Measurements from ENCODE around the gene RALGAPA2.

RALGAPA2 gene

DNA sequence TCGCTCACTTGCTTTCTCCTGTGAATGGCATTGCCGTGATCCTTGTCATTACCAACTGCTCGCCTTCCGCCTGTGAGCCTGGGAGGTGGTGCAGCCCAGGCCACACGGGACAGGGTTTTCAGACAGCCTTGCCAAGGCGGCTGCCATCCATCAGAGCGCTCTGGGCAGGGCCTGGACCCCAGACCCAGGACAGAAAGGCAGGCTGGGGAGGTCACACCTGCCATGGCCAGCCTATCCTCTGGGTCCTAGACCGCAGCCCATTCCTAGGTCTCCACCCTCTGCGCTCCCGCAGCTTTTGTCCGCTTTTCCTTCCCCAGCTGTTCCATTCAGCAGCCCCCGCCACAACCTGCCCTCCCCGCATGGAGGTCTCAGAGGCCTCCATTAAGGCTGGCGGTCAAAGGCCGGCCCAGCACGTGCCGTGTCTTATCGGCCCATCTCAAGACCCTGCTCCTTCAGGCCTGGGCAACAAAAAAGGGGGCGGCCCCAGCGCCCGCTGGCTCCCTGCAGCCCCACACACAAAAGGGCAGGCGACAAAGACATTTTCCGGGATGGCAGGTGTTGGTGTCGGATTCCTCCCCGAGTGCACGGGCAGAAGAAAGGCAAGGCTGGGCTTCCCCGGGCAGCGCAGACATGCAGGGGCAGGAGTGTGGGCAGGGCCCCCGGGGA lies 316.4 kb downstream of the RALGAPA2 start:
- no peak for DNase-seq

DNA sequence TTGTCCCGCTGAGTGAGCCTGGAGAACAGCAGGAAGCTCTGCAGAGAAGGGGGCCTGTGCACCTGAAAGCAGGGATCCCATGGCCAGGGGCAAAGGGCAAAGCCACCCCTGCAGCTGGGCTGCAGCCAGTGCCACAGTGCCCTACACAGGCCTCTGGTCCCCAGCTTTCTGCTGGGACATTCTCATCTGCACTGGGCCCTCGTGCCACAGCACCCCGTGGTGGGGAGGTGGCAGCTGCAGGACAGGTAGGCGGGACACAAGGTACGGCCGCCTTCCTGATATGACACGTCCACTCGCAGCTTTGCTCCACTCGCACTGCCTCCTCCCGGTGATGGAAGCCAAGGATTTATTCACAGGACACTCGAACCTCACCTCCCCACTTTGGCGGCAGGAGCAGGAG lies 317.4 kb downstream of the RALGAPA2 start:
- no peak for DNase-seq

DNA sequence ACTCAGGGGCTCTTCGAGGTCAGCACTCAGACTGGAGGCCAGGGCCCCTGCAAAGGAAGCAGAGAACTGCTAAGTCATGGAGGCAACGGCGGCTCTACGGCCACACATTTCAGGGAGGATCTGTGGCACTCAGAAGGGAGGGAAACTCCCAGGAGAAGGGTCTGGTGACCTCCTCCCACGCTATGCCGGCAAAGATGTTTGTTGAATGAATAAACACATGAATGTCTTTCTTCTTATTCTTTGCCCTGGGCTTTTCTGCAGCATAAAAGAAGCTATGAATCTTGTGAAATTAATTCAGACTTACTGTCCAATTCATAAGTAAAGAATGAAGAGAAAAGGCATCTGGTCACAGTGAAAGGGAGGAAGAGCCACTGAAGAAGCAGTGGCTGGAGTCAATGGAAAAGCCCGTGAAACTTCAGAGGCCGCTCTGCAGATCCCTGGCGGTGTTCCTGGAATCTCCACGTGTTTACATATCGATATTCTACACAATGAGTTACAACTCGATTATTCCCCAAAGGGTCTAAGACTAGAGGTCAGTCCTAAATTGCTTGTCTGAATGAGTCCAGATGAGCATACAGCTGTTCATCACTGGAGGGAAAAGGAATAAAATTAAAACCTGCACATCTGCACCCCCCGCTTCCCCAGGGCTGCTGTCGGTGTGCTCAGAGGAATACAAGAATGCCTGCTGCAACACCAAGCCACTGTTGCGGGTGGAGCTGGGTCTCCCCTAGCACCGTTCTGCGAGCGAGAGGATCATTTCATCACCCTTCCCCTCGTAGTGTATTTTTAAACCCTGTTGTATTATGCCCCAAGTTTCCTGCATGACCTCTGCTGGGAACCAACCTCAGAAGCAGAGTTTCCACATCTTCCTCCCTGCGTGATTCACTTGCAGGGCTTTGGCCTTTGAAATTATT lies 319.0 kb downstream of the RALGAPA2 start:
- no peak for DNase-seq

DNA sequence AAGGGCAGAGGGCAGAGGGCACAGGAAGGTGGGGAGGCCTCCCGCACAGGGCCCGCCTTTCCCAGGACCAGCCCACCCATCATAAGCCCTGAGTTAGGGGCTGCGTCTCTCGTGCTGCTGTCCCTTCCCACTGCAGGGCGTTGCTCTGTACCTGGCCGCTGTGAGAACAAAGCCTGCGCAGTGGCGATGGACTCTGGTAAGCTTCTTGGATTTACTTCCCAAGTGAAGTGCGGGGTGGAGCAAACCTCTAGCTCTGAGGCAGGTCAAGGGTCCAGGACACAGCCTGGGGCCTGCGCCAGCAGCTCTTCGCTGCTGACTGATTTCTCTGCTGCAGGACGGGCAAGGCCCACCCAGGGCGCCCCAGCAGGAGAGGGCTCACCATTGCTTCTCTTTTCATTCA lies 320.7 kb downstream of the RALGAPA2 start:
- DNase-seq: no peak

DNA sequence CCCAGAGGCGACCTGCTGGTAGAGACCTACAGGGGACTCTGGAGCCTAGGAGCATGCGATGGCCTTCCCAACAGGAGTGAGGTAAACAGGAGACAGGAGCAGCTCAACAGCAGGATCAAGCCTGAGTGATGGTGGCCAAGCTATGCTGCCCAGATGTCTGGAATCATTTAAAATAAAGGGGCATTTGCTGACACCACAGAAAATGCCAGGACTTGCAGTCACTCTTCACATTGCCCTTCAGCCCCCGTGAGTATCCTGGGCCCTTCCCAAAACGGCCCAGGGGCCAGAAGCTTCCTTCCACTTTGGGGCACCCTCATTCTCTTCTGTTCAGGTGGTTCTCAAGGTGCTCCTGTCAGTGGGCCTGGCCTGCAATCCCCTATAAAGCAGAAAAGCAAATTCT lies 321.3 kb downstream of the RALGAPA2 start:
- no peak for DNase-seq

DNA sequence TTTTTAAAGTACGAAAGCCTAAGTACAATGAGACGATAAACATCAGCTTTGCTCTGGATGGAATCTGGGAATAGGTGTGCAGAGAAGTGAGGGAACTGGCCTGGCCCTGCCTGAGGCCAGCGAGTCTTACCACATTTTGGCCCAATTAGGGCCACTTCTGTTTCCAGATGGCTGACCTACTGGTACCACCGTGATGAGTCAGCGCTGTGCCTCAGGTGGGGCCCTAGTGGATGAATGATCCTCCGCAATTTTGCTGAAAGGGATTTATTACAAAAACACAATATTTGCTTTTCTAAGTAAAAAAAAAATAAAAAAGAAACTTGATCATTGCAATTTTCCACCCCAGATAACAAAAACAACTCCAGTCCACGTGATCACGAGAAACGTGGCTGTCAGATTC lies 322.1 kb downstream of the RALGAPA2 start:
- no peak for DNase-seq

DNA sequence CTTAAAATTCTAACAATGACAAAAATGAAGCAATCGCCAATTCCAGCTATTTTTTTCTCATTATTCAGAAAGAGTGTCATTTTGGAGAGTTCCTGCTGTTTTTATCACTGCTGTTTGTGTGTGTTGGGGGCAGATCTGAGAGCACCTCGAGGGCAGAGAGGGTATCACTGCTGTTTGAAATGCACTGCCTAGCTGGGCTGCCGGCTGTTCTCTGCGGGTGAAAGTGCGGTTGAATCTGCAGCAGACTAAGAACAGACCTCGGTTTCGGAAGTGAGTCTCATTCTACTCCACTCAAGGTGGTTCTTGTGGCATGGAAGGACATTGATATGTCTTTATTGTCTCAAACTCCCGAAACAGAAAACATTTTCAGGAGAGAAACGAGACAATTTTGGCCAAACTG lies 326.3 kb downstream of the RALGAPA2 start:
- no peak for DNase-seq

DNA sequence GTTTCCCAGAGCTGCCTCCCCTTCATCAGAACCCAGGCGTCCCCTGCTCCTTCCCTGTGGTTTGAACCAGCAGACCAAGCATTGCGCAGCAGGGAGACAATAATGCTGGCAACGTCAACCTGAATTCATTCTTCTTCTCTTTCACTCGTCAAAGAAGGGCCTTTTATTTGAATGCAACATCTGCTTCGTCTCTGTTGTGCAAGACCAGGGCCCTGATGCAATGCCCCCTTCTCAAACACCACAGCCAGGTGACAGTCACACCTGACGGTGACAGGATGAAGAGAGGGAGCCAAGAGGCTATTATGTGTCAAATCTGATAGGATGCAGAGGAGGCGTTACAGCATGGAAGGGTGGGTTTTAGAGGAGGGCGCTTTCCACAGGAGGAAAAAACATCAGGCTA lies 336.6 kb downstream of the RALGAPA2 start:
- no peak for DNase-seq

DNA sequence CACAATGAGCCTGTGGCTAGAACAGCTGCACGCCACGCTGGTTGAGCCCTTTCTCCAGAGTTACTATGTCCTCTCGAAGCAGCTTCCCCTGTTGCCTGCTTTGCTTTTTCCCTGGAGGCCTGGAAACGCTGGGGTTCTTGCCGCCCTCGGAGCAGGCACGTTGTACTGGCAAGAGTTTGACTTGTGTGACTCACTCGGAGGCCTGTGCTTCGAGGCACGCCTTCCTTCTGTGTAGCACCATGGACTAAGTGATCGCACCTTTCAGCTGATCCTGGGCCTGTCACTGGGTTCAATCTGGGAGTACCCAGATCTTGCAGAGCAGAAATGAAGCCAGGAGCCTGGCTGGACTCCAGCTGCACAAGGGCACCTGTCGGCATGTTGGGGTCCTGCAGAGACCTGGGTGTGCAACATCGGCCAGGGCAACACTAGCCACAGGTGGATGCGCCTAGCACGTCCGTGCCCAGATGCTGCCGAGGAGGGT lies 339.3 kb downstream of the RALGAPA2 start:
- no peak for DNase-seq

DNA sequence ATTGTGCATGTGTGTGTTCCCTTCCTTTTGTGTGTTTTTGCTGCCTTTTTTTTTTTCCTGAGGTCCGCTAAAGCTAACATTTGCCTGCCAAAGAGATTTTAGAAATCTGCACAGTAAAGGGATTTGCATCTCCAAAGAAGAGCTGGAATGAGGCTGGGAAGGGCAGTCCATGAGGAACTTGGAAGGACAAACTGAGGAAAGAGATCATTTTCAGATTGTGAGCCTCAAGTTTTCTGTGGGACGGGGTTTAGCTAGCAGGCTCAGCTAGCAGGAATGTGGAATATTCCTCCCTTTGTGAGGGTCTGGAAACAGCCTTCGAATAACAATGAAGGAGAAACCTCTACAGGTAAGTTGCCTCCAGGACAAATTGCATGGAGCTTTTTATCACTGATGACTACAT lies 340.8 kb downstream of the RALGAPA2 start:
- no peak for DNase-seq

DNA sequence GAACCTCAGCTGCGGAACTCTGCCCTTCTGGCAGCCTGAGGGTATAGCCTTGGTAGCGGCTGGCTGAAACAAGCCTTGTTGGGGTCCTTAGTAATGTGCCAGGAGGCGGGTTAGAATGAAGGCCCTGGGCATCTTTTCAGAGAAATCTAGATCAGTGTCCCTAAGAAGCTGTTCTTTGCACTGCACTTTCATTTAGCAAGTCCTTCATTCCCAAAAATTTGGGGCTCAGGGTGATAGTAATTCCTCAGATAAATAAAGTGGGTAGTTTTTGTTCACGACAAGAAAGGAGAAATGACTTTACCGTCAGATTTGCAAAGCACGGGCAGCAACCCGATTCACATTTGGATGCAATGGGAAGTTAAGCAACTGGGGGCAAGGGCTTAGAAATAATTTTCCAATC lies 341.4 kb downstream of the RALGAPA2 start:
- no peak for DNase-seq

DNA sequence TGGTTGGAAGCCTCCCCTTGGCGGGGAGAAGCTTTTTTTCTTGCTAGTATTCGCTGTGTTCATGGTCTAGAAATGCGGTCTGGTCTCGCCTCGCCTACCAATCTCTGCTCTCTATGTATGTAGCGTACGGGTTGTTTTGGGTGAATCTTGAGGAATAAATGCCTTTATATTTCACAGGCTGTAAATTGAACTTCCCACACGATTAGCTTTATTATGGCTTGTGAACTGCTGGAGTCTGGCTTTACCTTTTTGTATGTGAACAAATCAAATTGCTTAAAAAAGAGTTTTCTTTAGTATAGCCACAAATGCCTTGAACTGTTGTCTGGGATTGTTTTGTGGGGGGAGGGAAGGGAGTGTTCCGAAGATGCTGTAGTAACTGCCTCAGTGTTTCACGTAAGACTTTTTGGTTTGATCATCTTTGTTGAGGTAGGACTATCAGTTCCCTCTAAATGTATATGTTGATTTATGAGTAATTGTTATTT lies 342.3 kb downstream of the RALGAPA2 start:
- no peak for DNase-seq

DNA sequence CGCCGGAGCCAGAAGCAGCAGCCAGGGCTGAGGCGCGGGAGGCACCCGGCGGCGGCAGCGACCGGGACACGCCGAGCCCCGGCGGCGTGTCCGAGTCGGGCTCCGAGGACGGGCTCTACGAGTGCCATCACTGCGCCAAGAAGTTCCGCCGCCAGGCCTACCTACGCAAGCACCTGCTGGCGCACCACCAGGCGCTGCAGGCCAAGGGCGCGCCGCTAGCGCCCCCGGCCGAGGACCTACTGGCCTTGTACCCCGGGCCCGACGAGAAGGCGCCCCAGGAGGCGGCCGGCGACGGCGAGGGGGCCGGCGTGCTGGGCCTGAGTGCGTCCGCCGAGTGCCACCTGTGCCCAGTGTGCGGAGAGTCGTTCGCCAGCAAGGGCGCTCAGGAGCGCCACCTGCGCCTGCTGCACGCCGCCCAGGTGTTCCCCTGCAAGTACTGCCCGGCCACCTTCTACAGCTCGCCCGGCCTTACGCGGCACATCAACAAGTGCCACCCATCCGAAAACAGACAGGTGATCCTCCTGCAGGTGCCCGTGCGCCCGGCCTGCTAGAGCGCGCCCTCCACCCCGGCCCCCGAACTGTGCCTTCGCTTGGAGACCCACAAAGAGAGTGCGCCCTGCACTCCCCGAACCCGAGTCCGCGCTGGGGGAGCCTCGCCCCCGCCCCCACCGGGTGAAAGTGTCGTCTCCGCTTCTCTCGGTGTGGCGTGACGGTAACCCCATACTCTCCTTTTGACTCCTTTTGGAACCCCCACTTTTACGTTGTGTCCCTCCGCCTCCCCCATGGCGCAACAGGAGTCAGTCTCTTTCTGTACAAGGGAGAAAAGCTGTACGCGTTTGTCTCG lies 343.0 kb downstream of the RALGAPA2 start:
- DNase-seq: no peak

DNA sequence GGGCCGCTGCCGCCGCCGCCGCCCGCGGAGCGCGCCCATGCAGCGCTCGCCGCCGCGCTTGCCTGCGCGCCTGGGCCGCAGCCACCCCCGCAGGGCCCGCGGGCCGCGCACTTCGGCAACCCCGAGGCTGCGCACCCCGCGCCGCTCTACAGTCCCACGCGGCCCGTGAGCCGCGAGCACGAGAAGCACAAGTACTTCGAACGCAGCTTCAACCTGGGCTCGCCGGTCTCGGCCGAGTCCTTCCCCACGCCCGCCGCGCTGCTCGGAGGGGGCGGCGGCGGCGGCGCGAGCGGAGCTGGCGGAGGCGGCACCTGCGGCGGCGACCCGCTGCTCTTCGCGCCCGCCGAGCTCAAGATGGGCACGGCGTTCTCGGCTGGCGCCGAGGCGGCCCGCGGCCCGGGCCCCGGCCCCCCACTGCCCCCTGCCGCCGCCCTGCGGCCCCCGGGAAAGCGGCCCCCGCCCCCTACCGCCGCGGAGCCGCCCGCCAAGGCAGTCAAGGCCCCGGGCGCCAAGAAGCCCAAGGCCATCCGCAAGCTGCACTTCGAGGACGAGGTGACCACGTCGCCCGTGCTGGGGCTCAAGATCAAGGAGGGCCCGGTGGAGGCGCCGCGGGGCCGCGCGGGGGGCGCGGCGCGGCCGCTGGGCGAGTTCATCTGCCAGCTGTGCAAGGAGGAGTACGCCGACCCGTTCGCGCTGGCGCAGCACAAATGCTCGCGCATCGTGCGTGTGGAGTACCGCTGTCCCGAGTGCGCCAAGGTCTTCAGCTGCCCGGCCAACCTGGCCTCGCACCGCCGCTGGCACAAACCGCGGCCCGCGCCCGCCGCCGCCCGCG lies 343.8 kb downstream of the RALGAPA2 start:
- DNase-seq: no peak

DNA sequence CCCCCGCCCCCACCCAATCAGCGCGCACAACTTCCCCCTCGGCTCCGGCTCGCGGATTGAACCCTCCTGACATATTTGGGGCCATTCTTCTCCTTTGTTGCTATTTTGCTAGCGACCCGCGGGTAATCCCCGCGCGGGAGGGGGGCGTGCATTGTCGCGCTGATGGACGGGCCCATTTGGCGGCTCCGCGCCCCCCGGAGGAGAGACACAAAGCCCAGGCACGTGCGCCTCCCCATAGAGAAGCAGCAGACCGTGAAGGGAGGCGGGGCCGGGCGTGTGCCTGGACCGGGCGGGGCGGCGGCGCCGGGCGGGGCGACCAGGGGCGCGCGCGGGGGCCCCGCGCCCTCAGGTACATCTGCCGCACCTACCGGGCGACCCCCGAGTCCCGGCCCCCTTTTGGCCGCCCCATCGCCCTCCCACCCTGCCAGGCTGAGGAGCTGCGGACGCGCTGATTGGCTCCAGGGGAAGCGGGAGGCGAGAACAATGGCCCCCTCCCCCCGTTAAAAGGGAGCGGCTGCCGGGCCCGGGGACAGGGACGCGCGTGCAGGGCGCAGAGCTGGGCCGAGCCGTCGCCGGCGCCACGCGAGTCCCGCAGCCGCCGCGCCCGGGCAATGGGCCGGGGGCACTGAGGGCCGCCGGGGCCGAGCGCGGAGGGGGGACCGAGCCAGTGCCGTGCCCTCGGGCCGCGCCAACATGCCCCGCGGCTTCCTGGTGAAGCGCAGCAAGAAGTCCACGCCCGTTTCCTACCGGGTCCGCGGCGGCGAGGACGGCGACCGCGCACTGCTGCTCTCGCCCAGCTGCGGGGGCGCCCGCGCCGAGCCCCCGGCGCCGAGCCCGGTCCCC lies 344.6 kb downstream of the RALGAPA2 start, which contains the start of gene INSM1:
Gene INSM1 (plus strand): TSS at position 530 of the 843 bp plus-strand sequence. CDS start 164 bp downstream, at position 694.
- no peak for DNase-seq

DNA sequence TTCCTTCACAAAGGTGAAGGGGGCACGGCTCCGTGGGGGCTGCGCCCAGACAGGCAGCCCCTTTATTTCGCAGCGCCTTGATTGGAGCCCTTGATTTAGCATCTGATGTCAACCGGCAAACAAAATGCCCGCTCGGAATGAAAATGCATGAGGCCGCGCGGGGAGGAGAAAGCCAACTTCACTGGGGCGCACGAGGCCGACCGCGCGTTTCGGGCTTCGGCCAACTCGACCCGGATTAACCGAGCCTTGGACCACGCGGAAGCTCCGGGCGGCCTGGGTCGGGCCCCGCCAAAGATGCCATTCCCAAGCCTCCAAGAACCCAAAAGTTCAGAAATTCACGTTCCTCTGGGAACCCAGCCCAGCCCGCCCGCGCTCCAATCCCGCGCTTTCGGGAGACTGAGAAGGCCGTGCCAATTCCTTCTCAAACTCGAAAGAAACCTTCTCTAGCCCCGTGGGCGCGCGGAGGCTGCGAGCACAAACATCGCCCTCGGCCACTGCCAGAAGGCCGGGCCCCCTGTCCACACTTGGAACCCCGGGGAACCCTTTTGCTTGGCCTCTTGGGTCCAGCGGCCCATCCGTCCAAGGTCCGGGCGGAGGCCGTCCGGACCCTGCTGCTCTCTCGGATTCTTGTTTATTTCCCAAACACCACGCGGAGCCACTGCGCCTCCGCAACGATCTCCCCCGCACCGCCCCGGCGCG lies 345.4 kb downstream of the RALGAPA2 start:
- DNase-seq: no peak

DNA sequence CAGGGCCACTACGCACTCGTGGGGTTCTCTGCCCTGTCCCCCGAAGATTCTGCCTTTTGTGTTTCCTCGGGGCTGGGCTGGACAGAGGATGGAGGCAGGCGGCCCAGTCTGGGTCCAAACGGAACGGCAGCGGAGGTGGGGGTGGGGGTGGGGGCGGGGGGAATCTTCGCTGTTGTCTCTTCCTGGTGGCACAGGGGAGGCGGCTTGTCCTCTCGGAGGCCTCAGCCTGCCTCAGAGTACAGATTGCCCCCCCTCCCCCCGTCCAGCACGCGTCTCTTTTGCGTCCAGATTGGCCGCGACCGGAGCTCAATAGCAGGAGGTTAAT lies 345.9 kb downstream of the RALGAPA2 start:
- no peak for DNase-seq

DNA sequence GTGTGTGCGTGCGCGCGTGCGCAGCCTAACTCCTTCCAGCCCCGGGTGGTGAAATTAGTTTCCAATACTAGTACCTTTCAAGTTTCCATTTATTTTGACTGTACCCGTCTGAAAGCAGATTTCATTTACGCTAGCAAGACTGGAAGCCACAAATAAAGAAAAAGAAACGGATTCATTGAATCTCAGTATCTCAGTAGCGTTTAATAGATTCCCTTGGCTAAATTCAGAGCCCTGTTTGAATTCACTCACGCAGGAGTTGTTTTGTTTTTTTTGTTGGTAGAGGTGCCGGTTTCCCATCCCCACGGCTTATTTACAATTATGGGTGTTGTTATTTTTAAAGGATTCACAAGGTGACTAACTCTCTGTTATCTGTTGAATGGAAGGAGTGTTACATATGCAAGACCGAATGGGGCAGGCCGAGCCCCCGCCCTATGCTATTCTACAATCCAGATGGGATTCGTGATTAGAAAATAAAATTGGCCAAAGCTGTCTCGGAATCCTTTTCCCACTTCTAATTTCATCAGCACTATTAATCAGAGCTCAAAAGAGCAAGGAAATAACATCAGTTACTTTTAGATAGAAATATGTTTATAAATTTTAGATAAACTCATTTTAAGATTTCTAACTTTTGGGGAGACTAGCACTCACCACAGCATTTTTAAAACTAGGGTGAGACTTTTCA lies 346.8 kb downstream of the RALGAPA2 start:
- DNase-seq: no peak

DNA sequence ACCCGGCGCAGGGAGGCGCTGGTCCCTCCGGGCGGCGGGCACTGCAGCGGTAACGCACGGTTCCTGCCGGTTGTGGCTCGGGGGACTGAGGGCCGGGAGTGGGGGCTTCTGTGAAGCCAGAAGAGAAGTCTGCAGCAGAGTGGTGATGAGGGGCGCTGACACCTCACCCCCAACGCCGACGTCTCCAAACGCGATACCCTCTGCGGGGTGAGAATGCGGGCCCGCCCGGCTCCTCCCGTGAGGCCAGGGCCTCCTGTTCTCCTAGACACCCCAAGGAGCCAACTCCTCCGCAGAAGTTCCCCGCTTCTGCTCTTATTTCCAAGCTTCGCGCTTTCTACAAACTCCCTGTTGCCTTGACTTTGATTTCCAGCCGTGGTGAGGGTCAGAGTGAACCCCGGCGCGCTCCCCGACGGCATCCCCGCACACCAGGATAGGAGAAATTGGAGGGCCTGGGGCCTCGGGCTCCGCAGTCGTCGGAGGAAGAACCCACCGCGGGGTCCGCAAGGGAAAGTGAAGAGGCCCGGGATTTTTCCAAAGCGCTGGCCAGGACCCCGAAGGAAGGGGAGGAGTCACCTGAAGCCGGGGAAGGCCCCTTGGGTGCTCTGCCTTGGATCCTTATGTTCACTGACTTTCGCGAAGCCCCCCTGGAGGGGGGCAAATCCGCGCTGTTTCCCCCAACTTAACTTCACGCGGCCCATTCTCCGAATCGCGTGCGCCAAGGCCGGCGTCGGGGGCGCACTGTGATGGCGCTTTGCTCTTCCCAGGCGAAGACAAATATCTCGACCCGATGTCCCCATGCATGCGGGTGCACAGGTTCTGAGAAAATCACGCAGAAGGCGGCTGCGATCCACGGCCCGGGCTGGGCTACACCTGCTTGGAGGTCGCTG lies 347.6 kb downstream of the RALGAPA2 start:
- no peak for DNase-seq
